Osteoblast (primary cell): Measurements from ENCODE around the gene ITGB5. TPM values are rescaled to one million over a fixed set of nuclear protein-coding genes. Genes with fewer than 3 reads are reported as not detected.

Source experiments
- DNase-seq: peaks from one replicate; pipeline ENCODE4 v3.0.0; 2011; ENCODE audit warnings: low spot score, mixed read lengths; ENCODE audit not compliant: insufficient read length; ENCODE audit errors: missing footprints
- H2AFZ ChIP-seq: 2 replicates; pipeline ENCODE4 v1.6.0; 2011; ENCODE audit warnings: mild to moderate bottlenecking, low read length
- H3K27ac ChIP-seq: 2 replicates; pipeline ENCODE4 v1.5.1; 2011; ENCODE audit warnings: mild to moderate bottlenecking, low read depth, low read length, moderate library complexity
- H3K27me3 ChIP-seq: 2 replicates; pipeline ENCODE4 v1.6.0; 2012; ENCODE audit warnings: mild to moderate bottlenecking, control low read depth, inconsistent platforms, low read length, moderate library complexity; ENCODE audit not compliant: insufficient read depth
- H3K36me3 ChIP-seq: 2 replicates; pipeline ENCODE4 v1.5.1; 2011; ENCODE audit warnings: mild to moderate bottlenecking, low read length, control low read depth, moderate library complexity; ENCODE audit not compliant: insufficient read depth
- H3K4me1 ChIP-seq: 2 replicates; pipeline ENCODE4 v1.5.1; 2011; ENCODE audit warnings: mild to moderate bottlenecking, low read length, control low read depth, moderate library complexity; ENCODE audit not compliant: insufficient read depth
- H3K4me2 ChIP-seq: 2 replicates; pipeline ENCODE4 v1.6.0; 2011; ENCODE audit warnings: mild to moderate bottlenecking, low read length; ENCODE audit not compliant: insufficient read depth
- H3K4me3 ChIP-seq: fragments of 200-600 bp; sonication (generic); 3 replicates; pipeline ENCODE4 v1.5.1; 2012; ENCODE audit warnings: mild to moderate bottlenecking, low read length, inconsistent platforms; ENCODE audit not compliant: insufficient read depth
- H3K79me2 ChIP-seq: 2 replicates; pipeline ENCODE4 v1.6.0; 2012; ENCODE audit warnings: mild to moderate bottlenecking, low read length, control low read depth, inconsistent platforms; ENCODE audit not compliant: insufficient read depth
- H3K9me3 ChIP-seq: 2 replicates; pipeline ENCODE4 v1.5.1; 2011; ENCODE audit warnings: low read depth, low read length, control low read depth
- H4K20me1 ChIP-seq: 2 replicates; pipeline ENCODE4 v1.6.0; 2012; ENCODE audit warnings: mild to moderate bottlenecking, low read length, control low read depth; ENCODE audit not compliant: insufficient read depth
- total RNA-seq: library from RNA; depleted of rRNA; stranded (reverse); fragments of >200 nt; gene quantifications from 2 replicates; pipeline ENCODE4 v1.2.3, GENCODE V29; 2012
- TF ChIP-seq, protein P1 (sequence below): IDR thresholded peaks from 2 replicates; pipeline ENCODE4 v1.5.1; 2011; ENCODE audit warnings: mild to moderate bottlenecking, low read depth, low read length, moderate library complexity; ENCODE audit errors: extremely low read depth

Gene ITGB5
- total RNA-seq, 1 donor, result 433 TPM

- Histone ChIP-seq H4K20me1 (no peaks in the 10 kb centered on the region), H3K27me3 (no peaks in the 10 kb centered on the region), H3K27ac (no peak overlapping the region), H3K79me2 (peaks cover 47% of the 10 kb centered on the region), H3K36me3 (peaks cover 55% of the 10 kb centered on the region), H3K4me3 (no peak overlapping the region), H3K9me3 (no peaks in the 10 kb centered on the region), H3K4me1 (peaks cover 31% of the 10 kb centered on the region), H3K4me2 (no peak overlapping the region), H2AFZ (no peak overlapping the region)
- no peak for DNase-seq
- TF ChIP-seq, protein P1, sequence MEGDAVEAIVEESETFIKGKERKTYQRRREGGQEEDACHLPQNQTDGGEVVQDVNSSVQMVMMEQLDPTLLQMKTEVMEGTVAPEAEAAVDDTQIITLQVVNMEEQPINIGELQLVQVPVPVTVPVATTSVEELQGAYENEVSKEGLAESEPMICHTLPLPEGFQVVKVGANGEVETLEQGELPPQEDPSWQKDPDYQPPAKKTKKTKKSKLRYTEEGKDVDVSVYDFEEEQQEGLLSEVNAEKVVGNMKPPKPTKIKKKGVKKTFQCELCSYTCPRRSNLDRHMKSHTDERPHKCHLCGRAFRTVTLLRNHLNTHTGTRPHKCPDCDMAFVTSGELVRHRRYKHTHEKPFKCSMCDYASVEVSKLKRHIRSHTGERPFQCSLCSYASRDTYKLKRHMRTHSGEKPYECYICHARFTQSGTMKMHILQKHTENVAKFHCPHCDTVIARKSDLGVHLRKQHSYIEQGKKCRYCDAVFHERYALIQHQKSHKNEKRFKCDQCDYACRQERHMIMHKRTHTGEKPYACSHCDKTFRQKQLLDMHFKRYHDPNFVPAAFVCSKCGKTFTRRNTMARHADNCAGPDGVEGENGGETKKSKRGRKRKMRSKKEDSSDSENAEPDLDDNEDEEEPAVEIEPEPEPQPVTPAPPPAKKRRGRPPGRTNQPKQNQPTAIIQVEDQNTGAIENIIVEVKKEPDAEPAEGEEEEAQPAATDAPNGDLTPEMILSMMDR, result no peak
Measured at GRCh38 chr3:124843047-124843446, 44.1 kb downstream of the ITGB5 start.

- Histone ChIP-seq H4K20me1 (no peaks in the 10 kb centered on the region), H3K79me2 (peaks cover 51% of the 10 kb centered on the region), H2AFZ (no peak overlapping the region), H3K27ac (no peak overlapping the region), H3K36me3 (peaks cover 44% of the 10 kb centered on the region), H3K4me2 (no peak overlapping the region), H3K27me3 (no peaks in the 10 kb centered on the region), H3K4me3 (no peak overlapping the region), H3K9me3 (no peaks in the 10 kb centered on the region), H3K4me1 (peaks cover 43% of the 10 kb centered on the region)
- TF ChIP-seq, protein P1, result no peak
- no peak for DNase-seq
Measured at GRCh38 chr3:124841517-124841916, 45.6 kb downstream of the ITGB5 start.

GRCh38 chr3:124840331-124840730 lies 46.8 kb downstream of the ITGB5 start:
- H3K4me1 ChIP-seq, result peaks cover 40% of the 10 kb centered on the region
- peak overlapping the region; percentile 78 for H3K27ac ChIP-seq
- peaks cover 39% of the 10 kb centered on the region for H3K36me3 ChIP-seq
- H3K9me3 ChIP-seq, result no peaks in the 10 kb centered on the region
- TF ChIP-seq, protein P1, result no peak
- H4K20me1 ChIP-seq, result no peaks in the 10 kb centered on the region
- H3K27me3 ChIP-seq, result no peaks in the 10 kb centered on the region
- DNase-seq, result no peak
- no peak overlapping the region for H2AFZ ChIP-seq
- peaks cover 61% of the 10 kb centered on the region for H3K79me2 ChIP-seq
- no peak overlapping the region for H3K4me3 ChIP-seq
- H3K4me2 ChIP-seq, result no peak overlapping the region

DNA sequence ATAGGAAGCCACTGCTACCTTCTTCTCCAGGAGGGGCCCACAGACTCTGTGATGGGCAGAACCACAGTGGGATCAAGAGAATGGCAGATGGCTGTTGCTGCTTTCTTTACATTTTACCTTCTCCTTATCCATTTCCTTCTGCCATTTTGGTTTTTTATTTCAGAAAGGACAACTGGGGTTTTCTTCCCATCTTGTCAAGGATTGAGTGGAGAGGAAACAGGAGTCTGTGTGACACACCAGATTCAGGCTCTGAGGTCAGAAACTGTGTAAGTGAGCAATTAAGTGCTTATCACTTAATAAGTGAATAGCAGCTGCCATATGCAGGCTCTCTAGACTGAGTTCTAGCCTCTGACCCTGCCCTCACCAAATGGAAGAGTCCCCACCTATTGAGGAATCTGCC lies 47.3 kb downstream of the ITGB5 start:
- Histone ChIP-seq H3K4me3 (no peak overlapping the region), H3K27me3 (no peaks in the 10 kb centered on the region), H3K27ac (peak overlapping the region; percentile 78), H2AFZ (no peak overlapping the region), H3K36me3 (peaks cover 40% of the 10 kb centered on the region), H3K9me3 (no peaks in the 10 kb centered on the region), H3K4me1 (peaks cover 40% of the 10 kb centered on the region), H4K20me1 (no peaks in the 10 kb centered on the region), H3K79me2 (peaks cover 66% of the 10 kb centered on the region), H3K4me2 (no peak overlapping the region)
- TF ChIP-seq, protein P1, result no peak
- DNase-seq, result no peak
